Stimulated activated CD8-positive, alpha-beta memory T cell treated with anti-CD3 and anti-CD28 coated beads, Interleukin-12 subunit alpha, Interleukin-12 subunit beta, amount 100 ng/mL, for 24 hours (primary cell): ENCODE data around the gene DAB2IP.
"Not testable (repeated sequence)": the region's sequence is repeated elsewhere in the genome, so short reads cannot be mapped to it uniquely, and the experiment has no call there.

Experiments
- DNase-seq: peaks from one replicate; pipeline ENCODE4 v3.0.0-alpha.2; 2020; ENCODE audit errors: extremely low read depth

Gene DAB2IP

DNA sequence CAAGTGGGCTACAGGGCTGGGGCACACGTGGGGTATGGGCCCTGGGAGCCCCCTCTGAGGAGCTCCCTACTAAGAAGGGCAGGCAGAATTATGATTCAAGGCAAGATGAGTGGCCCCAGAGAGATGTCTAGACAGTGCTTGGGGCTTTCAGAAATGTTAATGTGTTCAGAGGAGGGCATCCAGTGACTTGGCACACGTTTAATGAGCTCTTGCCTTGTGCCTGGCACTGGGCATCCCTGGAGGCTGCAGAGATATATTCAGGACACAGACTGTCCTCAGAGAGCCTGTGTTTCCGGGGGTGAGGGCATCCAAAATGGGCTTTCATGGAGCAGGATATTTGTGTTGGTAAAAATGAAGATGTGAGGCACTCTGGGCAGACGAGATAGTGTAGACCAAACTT, 25.4 kb upstream of the DAB2IP start:
- DNase-seq: no peak

DNA sequence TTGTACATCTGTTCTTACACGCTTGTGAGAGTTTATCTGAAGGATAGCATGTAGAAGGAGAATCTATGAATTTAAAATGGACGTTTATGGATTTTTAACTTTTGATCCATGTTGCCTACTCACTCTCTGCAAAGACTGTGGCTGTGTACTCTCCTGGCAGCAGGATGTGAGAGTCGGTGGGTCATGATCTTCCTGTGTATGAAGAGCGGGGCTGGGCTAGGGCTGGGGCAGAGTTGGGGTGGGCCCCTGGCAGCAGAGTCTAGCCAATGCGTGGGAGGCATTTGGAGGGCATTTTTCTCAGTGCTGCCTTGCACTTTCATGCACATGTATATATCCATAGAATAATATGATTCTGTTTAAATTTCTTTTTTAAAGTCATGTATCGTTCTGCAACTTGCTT, 24.0 kb upstream of the DAB2IP start:
- no peak for DNase-seq

DNA sequence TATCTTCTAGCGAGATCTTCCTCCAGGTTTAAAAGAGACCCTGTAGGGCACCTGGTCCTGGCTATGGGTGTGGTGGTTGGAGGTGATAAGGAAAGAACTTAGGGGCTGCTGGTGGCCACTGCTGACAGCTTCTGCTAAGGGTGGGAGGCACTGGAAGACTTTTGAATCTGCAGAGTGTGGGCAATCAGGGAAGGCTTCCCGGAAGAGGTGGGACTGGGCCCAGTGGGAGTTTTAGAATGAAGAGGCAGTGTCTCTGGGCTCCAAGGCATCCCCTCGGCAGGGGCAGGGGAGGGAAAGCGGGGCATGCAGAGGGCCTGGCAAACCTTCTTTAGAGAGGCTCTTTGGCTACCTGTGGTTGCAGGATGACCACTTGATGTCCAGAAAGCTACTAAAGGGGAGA, 23.0 kb upstream of the DAB2IP start:
- DNase-seq: no peak

DNA sequence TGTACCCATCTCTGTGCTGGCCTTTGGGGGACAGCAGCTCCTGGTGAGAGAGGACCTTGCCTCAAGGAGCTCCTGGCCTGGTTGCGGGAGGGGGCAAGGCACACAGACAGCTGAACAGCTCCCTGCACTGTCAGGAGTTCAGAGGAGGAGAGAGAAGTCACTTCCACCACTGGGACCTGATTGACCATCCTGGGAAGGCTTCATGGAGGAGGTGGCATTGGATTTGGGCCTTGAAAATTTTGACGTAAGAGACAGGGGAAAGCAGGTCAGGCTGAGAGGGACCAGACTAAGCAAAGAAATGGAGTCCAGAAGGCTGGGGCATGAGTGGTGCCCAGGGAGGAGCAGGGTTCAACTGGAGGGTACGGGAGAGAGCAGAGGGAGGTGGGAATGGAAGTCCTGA, 20.3 kb upstream of the DAB2IP start:
- no peak for DNase-seq

DNA sequence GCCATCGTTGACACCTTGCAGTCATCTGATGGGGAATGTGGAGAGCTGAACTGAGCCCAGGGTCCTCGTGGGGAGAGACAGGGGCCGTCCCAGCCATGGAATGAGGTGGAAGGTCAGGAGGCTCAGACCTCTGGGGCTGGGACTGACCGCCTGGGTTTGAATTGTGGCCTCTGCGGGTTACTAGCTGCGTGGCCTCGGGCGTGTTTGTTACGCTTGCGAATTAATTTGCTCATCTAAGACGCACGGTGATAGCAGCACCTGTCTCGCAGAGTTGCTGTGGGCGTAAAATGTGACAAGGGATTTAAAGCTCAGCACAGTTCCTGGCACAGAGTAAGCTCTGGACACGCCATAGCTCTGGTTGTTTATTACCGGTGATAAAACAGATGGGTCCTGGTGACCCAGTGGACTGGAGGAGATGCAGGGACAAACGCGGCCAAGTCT, 19.4 kb upstream of the DAB2IP start:
- no peak for DNase-seq

DNA sequence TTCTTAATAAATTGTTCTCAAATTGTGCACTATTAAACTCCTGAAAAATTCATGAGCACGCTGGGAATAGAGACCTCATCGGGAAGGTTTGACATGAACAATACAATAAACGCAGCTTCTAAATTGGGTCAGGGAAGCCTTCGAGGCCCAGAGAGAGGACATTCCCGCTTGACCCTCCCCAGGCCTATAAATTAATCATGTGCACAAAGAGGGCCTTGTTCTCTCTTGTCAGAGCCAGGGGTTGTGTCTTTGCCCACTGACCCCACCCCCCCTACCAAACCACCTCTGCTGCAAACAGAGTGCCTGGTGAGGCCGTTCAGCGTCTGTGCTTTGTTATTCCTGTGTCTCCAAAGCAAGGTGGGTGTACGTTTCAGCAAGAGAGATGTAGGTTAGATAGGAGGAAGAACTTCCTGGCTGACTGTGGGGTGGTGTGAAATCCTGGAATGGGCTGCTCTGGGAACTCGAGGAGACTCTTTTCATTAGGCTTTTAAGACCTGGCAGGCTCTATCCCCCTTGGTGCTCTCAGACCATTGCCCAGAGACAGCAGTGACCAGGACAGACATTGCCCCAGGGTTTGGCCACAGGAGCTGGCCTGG, 18.2 kb upstream of the DAB2IP start:
- DNase-seq: no peak

DNA sequence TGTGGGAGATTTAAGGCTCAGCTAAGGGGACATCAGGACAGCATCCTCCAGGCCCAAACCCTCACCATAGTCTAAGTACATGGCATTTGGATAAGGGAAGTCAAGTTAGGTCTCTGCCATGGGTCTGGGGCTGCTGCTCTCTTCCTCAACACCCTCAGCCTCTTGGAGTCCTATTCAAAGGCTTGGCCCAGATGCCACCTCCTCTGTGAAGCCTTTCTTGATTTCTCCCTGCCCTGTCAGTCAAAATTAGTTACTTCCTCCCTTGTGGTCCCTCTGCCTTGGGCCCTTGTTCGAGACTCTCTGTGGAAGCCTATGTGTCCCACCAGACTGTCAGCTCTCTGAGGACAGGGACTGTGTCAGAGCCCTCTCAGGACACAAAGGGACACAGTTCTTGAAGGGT, 17.7 kb upstream of the DAB2IP start:
- DNase-seq: no peak

DNA sequence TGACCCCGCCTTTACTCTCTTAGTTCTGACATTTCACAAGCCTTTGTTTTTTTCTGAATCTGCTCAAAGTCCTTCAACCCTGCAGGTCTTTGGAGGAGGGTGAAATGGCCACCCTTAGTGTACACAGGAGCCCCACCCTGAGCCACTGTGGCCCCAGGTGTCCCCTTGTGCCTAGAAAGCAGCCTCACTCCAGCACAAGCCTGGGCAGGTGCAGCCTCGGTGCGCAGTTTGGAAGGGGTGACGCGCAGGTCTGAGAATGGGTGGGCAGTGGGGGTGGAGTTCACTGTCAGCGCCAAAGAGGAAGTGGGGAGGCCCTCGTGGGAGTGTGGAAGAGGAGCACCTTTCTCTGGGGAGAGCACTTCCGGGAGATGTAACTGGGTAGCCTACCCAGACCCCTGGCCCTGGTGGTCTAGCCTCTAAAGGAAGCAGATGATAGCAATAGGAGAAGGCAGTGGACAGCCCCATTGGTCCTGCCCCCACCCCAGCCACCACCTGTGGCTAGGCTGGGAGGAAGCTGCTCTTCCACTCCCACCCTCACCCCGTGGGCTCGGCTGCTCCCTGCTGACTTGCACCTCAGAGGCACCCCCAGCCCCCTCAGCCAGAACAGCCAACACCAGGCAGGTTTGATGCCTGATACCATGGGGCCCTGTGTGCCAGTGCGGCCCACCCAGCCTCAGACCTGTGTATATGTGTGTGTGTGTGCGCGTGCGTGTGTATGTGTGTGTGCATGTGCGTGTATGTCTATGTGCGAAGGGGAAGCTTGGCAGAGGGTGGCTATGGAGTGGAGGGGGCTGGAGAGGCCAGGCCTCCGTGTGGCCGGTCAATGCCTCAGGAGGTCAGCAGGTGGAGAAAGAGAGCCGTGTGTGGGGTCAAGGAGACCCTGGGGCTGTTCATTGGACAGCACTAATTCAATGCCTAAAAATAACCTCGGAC, 16.8 kb upstream of the DAB2IP start:
- DNase-seq: no peak

DNA sequence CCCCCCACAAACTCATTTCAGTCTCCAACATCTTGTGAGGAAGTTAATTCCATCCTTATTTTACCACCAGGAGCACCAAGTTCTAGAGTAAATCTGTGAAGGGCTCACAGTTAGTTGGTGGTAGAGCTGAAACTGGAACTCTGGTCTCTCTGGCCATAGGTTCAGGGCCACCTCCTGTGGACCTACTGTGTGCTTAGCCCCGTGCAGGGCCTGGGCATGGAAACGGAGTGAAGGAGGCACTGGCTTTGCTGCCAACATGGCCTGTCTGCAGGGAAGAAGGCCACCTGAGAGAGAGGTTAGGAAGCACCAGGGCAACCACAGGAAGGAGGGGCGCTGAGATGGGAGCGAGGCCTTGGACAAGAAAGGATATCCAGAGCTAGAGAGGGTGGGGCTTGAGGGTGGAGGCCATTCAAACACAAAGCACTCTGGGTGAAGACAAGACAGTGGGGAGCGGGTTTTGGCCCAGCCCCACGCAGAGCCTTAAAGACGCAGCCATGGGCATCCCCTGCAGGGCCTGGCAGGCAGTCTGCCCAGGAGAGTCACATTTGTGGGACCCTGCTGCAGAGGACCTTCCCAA, 16.0 kb upstream of the DAB2IP start:
- no peak for DNase-seq

DNA sequence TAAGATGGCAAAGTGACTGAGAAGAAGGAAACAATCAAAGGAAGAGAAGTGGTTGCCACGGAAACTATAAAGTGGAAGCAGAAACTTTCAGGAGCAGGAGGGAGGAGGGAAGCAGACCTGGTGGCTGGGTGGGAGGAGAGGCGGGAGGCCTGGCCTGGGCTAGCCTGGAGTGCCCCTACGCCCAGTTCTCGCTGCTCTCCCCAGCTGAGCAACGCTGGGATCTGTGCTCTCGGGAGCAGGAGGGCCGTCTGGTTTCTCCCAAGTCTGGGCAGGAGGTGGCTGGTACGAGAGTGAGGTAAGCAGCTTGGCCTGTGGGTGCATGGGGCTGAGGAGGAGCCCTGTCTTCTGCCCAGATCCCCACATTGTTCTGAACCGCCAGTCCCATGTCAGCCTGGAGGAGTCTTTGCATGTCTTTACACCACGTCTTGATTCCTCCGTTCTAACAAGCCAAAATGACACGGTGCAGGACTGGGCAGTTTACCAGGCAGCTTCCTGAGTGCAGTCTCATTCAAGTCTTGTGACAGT, 15.0 kb upstream of the DAB2IP start:
- DNase-seq: no peak

DNA sequence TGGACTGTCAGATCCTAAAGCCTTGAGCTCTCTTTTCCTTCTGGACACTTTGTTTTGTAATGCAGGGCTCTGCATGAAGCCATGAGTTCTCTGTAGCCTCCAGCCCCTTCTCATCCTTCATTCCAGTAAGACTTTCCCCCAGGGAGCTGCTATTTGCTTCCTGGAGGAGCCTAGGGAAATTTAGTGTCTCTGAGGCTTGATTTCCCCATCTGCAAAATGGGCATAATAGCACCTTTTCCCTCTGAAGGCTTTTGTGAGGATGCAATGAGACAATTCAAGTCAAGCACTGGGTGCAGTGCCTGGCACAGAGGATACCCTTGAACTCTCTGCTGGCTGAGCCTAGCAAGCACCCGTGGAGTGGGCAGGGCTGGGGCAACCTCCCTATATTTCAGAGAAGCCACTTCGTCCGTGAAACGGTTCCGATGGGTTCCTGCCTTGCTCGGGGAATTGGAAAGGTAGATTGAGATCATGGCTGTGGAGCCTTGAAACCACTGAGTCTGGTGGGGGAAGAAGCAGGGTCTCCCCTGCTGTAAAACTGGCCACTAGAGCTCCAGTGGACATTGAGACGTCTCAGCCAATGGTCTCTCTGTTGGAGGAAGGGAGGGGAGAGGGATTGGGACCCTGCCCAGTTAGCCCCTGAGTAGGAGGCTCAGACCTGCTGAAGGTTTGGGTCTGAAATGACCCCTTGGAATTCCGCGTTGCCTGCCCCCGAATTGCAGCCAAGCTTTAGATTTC, 14.3 kb upstream of the DAB2IP start:
- DNase-seq: no peak

DNA sequence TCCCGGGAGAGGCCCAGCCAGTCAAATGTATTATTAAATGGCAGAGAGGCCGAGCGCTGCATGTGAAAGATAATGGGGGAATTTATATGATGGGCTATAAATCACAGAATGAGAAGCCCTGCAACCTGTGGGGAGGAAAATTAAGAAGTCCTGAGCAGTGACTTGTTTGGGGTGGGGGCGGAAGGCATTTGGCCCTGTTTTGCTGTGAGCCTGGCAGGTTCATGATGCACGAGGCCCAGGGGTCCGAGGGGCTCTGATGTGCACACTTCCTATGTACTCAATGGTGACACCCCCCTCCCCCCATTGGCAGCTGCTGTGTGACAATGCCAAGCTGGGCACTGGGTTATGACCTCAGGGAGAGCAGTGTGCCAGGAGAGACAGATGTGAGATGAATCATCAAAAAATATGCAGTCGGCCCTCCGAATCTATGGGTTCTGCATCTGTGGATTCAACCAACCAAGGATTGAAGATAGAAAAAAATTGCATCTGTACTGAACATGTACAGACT, 13.7 kb upstream of the DAB2IP start:
- DNase-seq: no peak

DNA sequence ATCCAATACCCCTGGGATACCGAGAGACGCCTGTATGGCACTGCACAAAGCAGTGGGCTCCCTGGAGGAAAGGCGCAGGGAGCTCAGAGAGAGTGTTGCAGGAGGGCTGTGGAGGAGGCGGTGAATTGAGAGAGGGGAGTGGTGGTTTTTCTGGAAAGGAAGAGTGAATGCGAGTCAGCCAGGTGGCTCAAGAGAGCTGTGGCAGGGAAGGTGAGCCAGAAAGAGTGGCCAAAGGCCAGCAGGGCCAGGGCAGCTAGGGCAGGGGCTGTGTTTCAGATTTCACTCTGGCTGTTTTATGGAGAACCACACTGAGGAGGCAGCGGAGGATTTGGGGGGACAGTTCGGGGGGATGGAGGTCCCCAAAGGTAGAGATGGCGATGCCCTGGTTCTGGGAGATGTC, 13.0 kb upstream of the DAB2IP start:
- no peak for DNase-seq

DNA sequence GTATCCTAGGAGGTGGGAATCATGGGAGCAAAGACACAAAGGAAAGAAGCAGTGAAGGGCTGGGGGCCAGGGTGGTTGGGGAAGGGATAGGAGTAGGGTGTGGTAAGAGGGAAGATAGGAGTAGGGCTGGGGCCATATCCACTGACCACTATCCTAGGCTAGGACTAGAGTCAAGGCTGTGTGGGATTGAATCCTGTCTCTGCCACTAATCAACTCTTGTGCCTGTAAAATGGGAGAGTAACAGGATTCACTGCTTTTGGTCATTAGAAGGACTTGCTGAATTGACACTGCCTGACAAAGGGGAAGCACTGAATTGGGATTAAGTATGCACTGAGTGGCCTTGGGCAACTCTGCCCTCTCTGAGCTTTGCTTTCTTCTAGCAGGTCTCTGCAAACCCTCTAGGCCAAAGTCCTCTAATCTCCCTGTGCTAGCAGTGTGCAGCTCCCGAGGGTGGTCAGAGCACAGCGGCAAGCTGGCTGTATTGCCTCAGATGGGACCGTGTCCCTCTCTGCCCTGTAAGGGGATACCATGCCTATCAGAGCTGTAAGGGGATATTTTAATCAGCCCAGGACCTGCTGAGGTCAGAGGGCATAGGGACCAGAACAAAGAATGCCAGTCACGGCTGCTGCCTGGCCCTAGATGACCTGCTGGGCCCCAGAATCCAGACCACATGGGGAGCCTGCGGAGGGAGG, 12.4 kb upstream of the DAB2IP start:
- no peak for DNase-seq

DNA sequence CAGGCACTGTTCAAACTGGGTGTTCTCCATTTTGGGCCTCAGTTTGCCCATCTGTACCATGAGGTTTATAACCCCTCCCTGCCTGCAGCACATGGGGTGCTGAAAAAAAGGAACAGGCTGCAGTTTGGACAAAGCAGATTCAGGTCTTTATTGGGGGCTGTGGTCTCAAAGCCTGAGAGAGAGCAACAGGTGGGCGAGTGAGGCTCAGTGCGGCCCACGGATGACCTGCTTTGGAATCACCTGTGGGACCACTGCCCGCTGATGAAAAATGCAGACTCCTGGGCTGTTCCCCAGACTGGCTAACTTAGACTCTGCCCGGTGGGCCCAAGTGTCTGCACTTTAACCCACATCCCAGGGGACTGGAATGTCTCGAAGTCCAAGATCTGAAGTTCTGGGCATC, 11.8 kb upstream of the DAB2IP start:
- DNase-seq: no peak

DNA sequence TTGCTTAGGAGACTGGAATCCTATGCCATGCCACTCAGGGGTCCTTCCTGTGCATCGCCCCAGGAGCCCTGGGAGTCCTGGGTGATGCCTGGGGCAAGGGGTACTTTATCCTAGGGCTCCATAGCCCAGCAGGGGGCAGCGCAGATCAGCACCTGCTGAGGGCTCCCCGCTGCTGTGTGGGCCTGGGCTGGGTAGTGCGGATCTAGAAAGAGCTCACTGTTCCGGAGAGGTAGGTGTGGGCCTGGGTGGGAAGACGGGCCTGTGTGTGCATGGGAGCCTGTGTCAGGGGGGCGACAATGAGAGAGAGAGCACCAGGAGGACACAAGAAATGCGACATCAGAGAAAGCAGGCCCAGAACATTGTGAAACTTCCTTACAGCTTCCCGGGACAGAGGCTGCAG, 11.4 kb upstream of the DAB2IP start:
- DNase-seq: no peak

DNA sequence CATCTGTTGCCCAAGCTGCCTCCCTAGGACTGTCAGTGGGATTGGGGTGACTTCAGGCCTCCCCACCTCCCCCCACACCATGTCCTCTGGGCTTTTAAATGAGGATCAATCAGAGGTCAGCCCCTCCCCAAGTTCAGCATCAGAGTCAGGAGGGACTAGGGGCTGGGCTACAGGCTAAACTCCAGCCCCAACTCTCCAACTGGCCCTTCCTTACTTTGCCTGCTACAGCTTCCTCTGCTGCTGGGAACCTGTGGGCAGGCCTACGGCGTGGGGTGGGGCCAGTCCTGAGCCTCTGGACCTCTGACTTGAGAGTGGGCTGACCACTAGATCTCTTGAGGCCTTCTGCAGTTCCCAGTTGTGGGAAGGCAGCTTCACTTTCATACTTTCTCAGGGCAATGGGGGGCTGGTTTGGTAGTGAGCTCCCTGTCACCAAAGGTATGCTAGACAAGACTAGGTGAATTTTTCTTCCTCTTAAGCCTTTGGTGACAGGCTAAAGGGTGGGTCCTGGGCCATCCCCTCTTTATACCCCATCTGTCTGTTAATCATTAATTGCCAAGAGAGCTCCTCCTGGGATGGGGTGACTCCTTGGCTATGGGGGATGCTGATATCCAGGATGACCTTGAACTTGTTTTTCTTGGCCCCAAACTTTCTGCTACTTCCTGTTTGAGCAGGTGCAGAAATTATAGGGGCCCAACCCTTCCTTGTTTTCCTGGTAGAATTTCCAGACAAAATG, 10.8 kb upstream of the DAB2IP start:
- DNase-seq: no peak

DNA sequence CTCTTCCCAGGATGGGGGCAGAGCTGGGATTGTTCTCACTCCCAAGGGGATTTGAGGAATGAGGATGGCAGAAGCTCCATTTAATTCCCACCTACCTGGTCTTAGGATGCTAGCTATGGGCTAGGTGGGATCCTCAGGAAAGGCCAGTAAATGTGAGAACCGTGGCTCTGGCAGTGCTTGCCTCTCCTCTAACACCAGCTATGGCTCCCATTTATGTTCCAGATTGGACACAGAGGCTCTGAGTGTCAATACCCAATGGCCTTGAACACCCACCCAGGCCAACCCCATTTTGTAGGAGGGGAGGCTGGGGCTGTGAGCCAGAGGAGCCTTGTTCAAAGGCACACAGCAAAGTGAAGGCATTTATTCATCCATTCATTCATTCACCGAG, 10.2 kb upstream of the DAB2IP start:
- no peak for DNase-seq

DNA sequence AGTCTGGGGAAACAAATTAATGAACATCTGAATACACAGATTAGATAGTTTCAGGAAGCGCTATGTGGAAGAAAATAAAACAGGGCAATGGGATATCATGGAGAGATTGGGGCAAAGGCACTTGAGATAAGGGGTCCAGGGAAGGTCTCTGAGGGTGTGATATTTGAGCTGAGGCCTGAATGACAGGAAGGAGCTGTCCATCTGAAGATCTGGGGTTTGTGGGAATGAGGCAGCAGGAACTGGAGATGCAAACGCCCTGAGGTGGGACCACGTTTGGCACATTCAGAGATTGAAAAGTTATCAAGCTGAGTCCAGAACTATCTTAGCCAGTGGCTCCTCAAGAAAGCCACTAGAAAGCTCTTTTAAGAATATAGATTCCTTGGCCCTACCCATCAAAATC, 8.7 kb upstream of the DAB2IP start:
- no peak for DNase-seq

DNA sequence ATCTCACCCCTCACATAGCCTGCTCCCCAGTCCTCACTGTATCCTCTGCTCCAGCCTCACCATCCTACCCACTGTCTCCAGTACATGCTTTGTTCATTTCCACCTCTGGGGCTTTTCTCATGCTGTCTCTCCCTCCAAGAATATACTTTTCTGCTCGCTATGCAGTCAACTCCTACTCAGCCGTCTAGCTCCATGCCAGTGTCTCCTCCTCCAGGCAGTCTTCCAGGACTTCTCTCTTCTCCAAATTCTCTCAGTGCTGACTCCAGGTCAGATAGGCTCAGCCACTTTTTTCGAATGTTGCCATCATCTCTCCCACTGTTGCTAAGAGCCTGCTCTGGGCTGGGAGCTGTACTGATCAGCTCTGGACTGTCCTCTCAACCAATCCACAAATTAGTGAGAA, 8.0 kb upstream of the DAB2IP start:
- DNase-seq: no peak

DNA sequence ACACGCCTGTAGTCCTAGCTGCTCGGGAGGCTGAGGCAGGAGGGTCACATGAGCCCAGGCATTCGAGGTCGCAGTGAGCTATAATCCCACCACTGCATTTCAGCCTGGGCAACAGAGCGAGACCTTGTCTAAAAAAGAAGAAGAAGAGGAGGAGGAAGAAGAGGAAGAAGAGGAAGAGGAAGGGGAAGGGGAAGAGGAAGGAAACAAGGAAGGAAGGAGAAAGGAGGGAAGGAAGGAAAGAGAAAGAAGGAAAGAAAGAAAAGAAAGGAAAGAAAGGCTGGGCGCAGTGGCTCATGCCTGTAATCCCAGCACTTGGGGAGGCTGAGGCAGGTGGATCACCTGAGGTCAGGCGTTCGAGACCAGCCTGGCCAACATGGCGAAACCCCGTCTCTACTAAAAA, 7.4 kb upstream of the DAB2IP start:
- DNase-seq: not testable (repeated sequence)
